GM21528 (cell line): ENCODE measurements around the gene SERINC2.
"Not testable (repeated sequence)": the region's sequence is repeated elsewhere in the genome, so short reads cannot be mapped to it uniquely, and the experiment has no call there.

Experiments
- ATAC-seq: cut with Tn5 transposase; IDR thresholded peaks from one replicate; pipeline ENCODE4 v1.9.1; 2021; ENCODE audit warnings: mild to moderate bottlenecking, moderate library complexity; ENCODE audit not compliant: unreplicated experiment, low FRiP score

The SERINC2 gene

GRCh38 chr1:31382379-31382989 lies 30.5 kb upstream of the SERINC2 start:
- no peak for ATAC-seq

- ATAC-seq: no peak
These were observed 29.0 kb upstream of the SERINC2 start for GRCh38 chr1:31383967-31384366.

GRCh38 chr1:31386576-31387243 lies 26.3 kb upstream of the SERINC2 start:
- ATAC-seq: not testable (repeated sequence)

GRCh38 chr1:31387612-31388011 lies 25.4 kb upstream of the SERINC2 start:
- no peak for ATAC-seq

GRCh38 chr1:31389616-31390015 lies 23.4 kb upstream of the SERINC2 start:
- no peak for ATAC-seq

GRCh38 chr1:31390071-31390470 lies 22.9 kb upstream of the SERINC2 start:
- ATAC-seq: no peak

GRCh38 chr1:31393463-31393862 lies 19.6 kb upstream of the SERINC2 start:
- ATAC-seq: no peak

GRCh38 chr1:31394584-31395193 lies 18.3 kb upstream of the SERINC2 start:
- peak; percentile 76 for ATAC-seq

- ATAC-seq: no peak
These were observed 16.2 kb upstream of the SERINC2 start for GRCh38 chr1:31396633-31397351.

- no peak for ATAC-seq
These were observed 15.5 kb upstream of the SERINC2 start for GRCh38 chr1:31397360-31398095.

GRCh38 chr1:31398246-31398645 lies 14.8 kb upstream of the SERINC2 start:
- no peak for ATAC-seq

GRCh38 chr1:31399976-31400375 lies 13.0 kb upstream of the SERINC2 start:
- ATAC-seq: no peak

GRCh38 chr1:31400393-31400792 lies 12.6 kb upstream of the SERINC2 start:
- ATAC-seq: no peak

GRCh38 chr1:31401241-31401640 lies 11.8 kb upstream of the SERINC2 start:
- no peak for ATAC-seq

GRCh38 chr1:31405578-31406245 lies 7.3 kb upstream of the SERINC2 start:
- ATAC-seq: no peak

GRCh38 chr1:31407029-31407626 lies 5.9 kb upstream of the SERINC2 start:
- no peak for ATAC-seq

- ATAC-seq: no peak
These were observed 4.2 kb upstream of the SERINC2 start for GRCh38 chr1:31408788-31409318.

GRCh38 chr1:31409946-31410858 lies 2.8 kb upstream of the SERINC2 start:
- ATAC-seq: no peak
